LNCAP (cell line): Measurements from ENCODE around the gene COPA.

Experiments used
- TF ChIP-seq, protein P1 (sequence below): fragments of 450-650 bp; IDR thresholded peaks from 2 replicates; pipeline ENCODE4 v1.5.1; 2017; ENCODE audit warnings: mild to moderate bottlenecking

The COPA gene

DNA sequence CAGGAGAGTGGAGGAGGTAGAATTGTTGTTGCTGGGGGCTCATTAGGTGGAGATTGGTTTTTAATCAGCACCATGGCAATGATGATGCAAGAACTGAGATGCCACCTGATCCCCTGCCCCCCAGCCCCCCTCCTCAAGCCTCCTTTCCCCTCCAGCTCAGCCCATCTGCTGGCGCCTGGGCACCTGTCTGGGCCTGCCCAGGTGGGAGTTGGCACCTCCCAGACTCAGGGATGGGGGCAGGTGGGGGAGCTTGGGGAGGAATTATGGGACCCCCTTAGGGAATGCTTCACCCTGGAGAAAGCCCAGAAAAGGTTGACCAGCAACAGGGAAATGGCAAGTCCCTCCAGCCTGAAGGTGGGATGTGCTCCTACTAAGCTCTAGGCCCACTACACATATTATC, 22.3 kb upstream of the COPA start:
- TF ChIP-seq, protein P1, sequence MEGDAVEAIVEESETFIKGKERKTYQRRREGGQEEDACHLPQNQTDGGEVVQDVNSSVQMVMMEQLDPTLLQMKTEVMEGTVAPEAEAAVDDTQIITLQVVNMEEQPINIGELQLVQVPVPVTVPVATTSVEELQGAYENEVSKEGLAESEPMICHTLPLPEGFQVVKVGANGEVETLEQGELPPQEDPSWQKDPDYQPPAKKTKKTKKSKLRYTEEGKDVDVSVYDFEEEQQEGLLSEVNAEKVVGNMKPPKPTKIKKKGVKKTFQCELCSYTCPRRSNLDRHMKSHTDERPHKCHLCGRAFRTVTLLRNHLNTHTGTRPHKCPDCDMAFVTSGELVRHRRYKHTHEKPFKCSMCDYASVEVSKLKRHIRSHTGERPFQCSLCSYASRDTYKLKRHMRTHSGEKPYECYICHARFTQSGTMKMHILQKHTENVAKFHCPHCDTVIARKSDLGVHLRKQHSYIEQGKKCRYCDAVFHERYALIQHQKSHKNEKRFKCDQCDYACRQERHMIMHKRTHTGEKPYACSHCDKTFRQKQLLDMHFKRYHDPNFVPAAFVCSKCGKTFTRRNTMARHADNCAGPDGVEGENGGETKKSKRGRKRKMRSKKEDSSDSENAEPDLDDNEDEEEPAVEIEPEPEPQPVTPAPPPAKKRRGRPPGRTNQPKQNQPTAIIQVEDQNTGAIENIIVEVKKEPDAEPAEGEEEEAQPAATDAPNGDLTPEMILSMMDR: no peak

DNA sequence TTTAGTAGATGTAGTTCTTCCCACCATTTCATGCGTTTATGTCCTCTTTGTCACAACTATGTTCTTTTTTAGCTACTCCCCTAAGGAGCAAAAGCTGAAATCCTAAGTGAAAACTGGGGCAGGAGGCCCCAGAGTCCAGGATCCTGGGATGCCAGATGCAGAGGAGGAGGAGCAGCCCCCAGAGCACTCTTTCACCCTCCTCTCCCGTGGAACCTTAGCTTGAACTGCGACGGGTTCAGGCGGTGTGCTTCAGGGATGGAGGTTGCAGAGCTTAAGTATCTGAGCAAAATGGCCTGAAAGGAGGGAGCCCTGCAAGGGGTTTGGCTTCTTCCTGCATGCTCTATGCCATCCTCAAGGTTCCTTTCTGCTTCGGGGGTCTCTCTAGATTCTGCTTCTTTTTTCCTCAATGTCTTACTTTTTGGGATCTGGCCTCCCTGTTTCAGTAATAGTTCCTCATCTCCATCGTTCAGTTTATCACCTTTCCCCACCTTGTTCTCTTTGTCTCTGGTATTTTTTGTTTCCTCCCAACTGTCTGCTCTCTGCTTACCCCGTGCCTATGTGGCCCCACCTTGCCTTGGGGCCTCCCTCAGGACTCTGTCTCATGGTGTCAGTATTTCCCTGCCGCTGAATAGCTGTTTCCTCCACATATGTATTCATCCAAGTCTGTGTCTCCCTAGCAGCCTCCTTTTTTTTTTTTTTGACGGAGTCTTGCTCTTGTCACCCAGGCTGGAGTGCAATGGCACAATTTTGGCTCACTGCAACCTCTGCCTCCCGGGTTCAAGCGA, 21.1 kb upstream of the COPA start:
- TF ChIP-seq, protein P1: no peak

DNA sequence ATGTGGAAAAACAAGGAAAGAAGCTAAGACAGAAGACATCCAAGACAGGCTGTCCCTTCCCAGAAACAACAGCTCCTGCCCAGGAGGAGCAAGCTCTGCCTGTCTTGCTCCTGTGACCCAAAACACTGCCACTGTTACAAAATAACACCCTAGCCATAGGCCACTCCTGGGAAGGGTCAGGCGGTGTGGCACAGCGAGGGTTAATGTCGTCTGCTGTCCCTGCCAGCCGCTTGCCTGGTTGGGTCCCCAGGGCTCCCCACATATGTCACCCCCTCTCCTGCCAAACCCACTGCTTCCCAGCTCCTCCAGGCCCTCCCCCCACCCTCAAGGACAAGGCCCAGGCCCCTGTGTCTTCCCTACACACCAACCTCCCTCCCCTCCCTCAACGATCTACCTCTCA, 20.0 kb upstream of the COPA start:
- TF ChIP-seq, protein P1: no peak

DNA sequence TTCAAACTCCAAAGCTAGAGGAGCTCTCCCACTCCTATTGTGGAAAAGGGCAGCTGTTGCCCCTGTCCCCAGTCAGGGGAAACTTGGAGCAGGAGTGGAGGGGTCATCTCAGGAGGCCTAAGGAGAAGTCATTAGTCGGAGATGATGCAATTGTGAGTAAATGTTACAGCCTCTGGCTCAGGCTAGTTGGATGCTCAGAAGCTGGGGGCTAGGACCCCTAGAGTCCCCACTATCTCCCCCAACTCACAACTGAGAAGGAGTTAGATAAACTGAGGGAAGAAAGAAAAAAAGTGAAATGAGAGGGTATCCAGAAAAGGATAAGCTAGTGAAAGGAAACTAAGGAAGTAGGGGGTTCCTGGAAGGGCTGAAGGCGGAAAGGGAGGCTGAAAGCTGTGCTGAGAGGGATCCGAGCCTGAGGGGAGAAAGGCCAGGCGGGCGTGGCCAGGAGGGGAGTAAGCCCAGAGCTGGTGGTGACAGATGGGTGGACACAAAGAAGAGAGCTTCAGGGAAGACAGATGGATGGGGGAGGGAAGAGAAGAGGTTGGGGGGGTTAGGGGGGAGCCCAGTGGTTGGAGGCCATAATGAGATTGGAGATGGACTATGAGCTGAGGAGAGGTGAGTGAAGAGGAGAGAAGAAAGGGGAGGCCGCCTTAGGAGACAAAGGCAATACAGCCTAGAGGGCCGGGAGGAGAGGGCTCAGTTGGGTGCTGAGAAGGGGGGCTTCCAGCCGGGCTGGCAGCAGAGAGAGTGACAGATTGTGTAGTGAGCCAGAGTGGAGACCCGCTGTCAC, 19.3 kb upstream of the COPA start:
- TF ChIP-seq, protein P1: no peak

DNA sequence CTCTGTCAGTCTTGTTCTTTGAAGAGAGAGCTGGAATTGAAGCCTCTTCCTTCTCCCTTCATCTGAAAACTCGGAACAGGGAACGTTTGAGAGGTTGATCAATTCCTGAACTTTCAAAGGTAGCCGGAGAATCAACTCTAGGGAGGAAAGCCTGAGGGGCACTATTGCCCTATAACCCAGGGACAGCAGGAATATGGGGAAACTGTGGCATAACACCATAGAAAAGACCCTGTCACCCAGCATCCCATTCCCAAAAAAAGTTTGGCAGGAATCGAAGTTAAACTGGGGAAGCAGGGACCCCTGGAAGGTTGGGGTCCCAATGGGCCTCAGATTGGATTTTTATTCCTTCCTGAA, 18.7 kb upstream of the COPA start:
- TF ChIP-seq, protein P1: no peak

DNA sequence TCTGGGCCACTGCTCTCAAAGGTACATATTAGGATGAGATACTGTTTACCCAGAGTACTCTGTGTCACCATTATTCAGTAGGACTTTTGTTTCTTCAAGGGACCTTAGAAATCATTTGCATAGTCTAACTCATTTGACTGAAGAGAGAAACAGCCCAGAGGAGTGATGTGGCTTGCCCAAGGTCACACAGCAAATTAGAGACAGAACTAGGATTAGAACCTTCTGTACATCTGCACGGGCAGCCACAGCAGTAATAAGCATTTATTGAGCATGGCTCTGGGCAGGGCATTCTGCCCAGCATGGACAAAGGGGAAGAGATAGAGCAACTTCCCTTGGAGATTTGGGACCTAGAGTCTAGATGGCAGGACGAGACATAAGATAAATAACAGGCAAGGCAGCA, 18.1 kb upstream of the COPA start:
- TF ChIP-seq, protein P1: no peak

DNA sequence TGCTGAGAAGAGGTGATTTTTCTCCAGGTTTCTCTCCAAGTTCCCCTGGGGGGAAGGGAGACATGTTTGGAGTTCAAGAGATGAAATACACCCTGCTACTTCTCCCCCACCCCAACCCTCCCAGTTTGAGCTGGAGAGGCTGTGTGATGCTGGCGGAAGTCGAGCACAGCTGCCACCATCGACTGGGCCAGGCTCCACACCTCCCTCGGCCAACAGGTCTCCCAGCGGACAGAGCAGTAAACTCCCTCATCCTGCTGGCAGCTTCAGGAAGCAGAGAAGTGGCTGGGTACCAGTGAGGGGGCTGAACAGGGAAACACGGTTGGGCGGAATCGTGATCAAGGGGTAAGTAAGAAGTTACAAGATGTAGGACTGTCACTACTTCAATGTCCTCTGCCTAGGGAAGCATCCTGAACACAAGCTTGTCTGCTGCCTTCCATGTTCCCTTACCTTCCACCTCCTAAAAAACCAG, 17.2 kb upstream of the COPA start:
- TF ChIP-seq, protein P1: no peak
